VCaP (cell line): Measurements from ENCODE around the gene SH2B3.

Experiments
- H3K27ac ChIP-seq: fragments of 450-650 bp; 2 replicates; pipeline ENCODE4 v1.5.1; 2017
- CTCF ChIP-seq: fragments of 450-650 bp; conservative IDR thresholded peaks from 2 replicates; pipeline ENCODE4 v1.5.1; 2017; ENCODE audit warnings: mild to moderate bottlenecking, moderate library complexity

SH2B3 gene

DNA sequence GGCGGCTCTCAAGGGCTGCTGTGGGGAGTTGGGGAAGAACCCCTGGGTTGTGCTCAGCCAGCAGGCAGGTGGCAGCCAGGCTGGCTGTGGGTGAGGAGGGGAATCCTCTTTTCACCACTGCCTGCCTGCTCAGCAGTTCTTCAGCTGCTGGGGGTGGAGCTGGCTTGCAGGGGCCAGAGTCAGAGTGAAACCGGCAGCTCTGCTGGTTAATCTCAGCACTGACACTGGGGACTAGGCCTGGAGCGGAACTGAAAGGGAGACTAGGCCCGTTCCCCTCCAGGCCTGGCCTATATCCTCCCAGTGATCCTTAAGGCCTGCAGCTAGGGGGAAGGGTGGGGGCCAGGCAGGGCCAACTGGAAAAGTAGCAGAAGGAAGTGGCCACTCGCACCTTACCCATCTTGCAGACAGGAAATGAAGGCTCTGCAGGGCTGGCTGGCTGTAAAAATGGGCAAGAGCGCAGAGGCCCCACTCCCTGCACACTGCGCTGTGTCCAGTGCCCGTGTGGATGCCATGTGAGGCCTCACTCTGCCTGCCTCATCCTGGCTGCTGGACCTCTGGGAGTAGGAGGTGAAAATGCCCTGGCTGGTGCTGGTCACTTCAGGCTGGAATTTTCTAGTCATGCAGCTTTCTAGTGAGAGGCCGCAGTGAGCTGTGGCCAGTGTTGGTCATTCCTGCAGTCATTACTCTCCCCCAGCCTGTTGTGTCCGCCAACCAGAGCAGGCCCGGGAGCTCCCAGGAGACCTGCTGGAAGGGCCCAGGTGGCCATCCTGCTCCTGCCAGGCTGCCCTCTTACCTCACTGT, 39.4 kb downstream of the SH2B3 start:
- H3K27ac ChIP-seq, result peak overlapping the region; percentile 85
- TF ChIP-seq CTCF, result no peak

DNA sequence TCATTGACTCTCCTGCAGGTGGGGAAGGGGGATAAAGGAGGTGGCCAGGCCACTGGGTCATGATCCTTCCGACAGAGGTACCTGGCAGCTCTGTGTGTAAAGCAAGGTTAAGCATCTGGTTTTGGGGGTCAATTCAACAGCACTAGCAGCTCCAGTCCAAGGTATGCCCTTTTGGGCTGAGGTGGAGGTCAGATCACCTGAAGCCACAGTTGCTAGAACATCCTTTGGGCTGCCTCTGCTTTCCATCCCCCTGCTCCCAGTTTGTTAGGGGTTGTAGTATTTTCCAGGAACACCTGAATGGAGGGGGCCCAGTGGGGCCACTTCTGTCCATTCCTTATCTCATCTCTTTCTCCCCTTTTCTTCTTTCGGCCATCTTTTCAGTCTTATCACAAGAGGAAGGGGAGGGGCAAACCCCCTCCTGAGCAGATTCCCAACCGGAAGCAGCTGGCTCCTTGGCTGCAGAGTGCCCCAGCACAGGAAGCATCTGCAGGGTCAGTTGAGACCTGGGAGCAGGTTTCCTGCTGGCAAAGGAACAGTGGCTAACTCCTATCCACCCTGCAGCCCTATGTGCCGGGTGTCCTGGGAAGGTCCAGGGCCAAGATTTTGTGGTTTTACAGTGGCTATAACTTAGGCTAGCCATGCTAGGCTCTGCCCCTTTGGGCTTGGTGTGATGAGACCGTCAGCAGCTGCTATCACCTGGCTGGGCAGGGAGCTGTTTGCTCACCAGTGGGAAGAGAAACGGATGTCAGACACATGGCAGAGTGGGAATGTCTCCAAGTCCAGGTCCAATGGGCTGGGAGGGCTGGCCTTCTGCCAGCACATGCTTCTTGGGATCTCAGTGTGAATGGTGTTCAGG, 40.2 kb downstream of the SH2B3 start:
- no peak for TF ChIP-seq CTCF
- peak overlapping the region; percentile 85 for H3K27ac ChIP-seq

DNA sequence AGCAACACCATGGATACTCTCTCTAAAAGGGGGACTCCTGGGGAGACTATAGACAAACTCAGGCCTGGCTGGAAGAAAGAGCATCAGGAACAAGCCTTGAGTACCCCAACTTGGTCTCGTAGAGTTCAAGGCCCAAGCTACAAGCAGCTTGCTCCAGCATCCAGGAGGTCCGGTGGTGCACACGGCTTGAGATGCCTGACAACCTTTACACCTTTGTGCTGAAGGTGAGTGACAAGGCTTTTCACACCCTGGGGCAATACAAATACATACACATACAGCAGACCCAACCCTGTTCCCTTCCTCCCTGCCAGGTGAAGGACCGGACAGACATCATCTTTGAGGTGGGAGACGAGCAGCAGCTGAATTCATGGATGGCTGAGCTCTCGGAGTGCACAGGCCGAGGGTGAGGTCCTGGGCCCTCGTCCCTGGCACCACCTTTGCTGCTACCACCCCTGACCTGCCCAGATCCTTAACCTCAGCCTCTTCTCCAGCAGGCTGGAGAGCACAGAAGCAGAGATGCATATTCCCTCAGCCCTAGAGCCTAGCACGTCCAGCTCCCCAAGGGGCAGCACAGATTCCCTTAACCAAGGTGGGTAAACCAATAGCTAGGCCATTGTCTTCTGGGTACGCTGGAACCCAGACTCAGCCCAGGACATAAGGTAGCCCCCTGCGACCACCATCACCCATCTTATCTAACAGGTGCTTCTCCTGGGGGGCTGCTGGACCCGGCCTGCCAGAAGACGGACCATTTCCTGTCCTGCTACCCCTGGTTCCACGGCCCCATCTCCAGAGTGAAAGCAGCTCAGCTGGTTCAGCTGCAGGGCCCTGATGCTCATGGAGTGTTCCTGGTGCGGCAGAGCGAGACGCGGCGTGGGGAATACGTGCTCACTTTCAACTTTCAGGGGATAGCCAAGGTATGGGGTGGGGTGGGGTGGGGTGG, 41.2 kb downstream of the SH2B3 start:
- no peak for TF ChIP-seq CTCF
- H3K27ac ChIP-seq, result peak overlapping the region; percentile 85

DNA sequence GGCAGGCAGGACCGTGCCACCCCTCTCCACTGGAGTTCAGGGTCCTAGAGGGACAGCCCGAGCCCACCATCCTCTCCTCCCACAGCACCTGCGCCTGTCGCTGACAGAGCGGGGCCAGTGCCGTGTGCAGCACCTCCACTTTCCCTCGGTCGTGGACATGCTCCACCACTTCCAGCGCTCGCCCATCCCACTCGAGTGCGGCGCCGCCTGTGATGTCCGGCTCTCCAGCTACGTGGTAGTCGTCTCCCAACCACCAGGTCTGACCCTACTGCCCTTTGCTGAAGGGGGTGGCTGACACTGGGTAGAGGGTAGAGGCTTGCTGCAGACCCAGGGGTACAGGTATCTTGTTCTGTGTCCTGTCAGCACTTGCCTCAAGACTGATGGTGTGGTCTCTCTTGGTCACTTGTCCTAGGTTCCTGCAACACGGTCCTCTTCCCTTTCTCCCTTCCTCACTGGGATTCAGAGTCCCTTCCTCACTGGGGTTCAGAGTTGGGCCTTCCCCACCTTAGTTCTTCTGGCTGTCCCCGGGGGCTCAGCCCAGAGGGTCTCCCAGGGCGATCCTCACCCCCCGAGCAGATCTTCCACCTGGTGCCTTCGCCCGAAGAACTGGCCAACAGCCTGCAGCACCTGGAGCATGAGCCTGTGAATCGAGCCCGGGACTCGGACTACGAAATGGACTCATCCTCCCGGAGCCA, 42.0 kb downstream of the SH2B3 start:
- H3K27ac ChIP-seq, result peak overlapping the region; percentile 85
- no peak for TF ChIP-seq CTCF

- no peak for TF ChIP-seq CTCF
- peak overlapping the region; percentile 85; the same call in 1 of the 2 replicates for H3K27ac ChIP-seq
These were observed 42.6 kb downstream of the SH2B3 start for GRCh38 chr12:111448266-111448830.

- H3K27ac ChIP-seq, result peak overlapping the region; percentile 85; the same call in 1 of the 2 replicates
- TF ChIP-seq CTCF, result no peak
These were observed 43.4 kb downstream of the SH2B3 start for GRCh38 chr12:111448846-111449790.
